CD4-positive, alpha-beta T cell treated with Interleukin-12 subunit alpha and Interleukin-12 subunit beta, for 1 hour (primary cell): ENCODE results near the gene SLC28A1.

Source experiments
- DNase-seq: peaks from one replicate; pipeline ENCODE4 v3.0.0-alpha.2; 2020

The SLC28A1 gene

DNA sequence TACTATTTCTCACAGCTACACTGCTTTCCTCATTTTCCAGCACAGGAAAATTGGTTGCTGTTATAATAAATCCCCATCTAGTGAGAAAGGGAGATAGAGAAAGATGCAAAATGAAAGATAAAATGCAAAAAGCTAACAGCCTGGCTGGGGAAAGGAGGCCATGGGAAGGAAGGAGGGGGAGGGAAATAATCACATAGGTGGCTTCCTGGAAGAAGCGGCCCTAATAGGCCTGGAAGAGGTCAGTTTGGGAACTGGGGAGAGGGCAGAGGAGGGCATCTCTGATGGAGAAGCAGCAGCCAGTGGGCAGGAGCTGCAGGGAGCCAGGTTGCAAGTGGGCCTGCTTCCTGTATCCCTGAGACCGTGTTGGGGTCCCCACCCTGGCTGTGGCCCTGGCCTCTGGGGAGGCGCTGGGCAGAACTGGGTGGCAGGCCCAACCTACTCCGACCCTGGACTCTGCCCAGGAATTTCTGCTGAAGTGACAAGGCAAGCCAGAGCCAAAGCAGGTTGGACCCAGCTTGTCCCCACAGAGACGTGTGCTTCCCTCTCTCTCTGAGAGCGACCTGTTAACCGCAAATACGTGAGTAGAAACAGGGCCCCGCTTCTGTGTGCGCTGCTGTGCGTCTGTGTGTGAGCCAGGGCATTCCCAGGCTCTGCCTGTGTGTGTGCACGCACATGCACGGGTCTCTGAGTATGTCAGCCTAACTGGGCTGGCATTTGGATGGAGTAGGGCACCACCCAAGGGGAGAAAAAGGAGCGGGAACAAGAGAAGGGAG lies 1.9 kb downstream of the SLC28A1 start:
- DNase-seq: no peak

DNA sequence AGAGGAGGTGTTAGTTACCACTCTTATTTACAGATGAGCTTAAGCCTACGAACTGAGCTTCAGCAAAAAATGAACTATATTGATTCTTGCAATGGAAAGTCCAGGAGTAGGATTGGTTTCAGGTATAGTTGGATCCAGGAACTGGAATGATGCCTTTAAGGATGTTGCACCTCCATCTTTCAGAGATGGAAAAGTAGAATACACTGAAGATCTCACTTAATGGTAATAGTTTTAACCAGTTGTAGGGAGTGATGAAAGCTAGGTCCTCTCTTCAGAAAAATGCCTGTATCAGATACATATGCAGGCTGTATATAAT lies 2.5 kb downstream of the SLC28A1 start:
- DNase-seq: no peak

DNA sequence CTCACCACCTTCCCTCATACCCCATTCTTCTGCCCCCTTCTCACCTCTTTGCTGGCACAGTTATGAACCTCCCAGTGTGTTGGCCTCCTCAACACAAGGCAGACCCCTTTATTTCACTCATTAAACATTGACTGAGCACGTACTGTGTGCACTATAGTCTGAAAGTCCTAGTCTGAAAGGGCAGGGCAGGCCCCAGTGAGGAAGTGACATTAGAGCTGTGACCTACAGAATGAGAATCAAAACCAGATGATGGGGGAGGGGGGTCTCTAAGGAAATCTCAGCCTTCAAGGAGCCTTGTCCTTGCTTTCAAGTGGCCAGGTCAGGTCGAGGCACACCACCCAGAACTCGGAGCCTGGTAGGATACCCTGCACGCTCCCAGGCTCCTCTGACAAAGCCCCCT lies 3.5 kb downstream of the SLC28A1 start:
- DNase-seq: no peak

DNA sequence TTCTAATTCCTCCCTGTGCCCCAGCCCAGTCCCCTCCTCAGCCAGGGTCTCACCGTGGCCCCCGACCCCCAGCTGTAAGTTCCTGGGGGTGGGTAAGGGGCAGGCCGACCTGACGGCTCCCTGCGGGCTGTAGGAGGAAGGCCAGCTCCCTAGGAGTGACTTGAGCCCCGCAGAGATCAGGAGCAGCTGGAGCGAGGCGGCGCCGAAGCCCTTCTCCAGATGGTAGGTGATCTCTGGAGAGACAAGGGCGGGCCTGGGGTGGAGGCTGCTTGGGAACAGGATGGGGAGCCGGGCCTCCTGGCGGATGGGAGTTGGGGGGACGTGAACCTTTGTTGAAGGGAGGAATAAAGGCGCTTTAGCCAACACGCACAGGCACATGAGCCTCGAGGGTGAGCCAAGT lies 4.2 kb downstream of the SLC28A1 start:
- no peak for DNase-seq

DNA sequence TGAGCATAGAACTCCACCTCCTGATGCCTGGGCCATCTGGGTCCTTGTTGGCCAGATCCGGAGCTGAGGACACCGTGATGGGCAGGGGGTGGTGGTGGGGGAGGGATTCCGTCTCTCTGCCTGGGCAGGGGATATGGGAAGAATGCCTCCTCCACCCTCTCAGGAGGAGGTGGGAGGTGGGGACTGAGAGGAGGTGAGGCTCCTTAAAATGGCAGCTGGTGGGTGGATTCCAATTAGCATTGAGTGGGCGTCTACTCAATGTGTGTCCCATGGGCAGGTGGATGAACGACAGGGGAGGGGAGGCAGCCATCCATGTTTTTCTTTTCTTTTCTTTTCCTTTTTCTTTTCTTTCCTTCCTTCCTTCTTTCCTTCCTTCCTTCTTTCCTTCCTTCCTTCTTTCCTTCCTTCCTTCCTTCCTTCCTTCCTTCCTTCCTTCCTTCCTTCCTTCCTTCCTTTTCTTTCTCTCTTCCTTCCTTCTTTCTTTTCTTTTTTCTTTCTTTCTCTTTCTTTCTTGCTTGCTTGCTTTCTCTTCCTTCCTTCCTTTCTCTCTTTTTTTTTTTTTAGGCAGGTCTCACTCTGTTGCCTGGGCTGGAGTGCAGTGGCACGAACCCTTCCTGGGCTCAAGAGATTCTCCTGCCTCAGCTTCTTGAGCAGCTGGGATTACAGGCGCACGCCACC lies 5.0 kb downstream of the SLC28A1 start:
- DNase-seq: no peak

DNA sequence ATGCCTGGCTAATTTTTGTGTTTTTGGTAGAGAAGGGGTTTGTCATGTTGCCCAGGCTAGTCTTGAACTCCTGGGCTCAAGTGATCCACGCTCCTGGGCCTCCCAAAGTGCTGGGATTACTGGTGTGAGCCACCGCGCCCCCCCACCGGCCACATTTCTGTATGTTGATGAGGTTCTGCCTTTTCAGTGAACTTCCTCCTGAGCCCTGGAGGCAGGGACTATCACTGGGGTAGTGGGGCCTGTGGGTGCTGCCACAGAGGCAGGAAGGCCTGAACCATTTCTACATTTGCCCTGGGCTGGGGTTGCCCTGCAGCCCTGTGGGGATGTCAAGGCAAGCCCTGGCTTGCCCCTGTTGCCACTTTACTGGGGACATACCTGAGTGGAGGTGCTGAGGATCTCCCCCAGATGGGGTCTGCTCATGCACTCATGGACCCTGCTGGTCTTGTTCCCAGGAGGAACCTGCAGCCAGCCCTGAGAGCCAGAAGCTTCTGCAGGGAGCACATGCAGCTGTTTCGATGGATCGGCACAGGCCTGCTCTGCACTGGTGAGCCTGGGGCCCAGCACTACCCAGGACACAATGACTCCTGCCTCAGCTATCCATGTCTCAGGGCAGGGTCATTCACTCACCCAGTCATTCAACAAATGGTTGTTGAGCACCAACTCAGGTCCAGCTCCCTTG lies 5.7 kb downstream of the SLC28A1 start:
- DNase-seq: no peak

DNA sequence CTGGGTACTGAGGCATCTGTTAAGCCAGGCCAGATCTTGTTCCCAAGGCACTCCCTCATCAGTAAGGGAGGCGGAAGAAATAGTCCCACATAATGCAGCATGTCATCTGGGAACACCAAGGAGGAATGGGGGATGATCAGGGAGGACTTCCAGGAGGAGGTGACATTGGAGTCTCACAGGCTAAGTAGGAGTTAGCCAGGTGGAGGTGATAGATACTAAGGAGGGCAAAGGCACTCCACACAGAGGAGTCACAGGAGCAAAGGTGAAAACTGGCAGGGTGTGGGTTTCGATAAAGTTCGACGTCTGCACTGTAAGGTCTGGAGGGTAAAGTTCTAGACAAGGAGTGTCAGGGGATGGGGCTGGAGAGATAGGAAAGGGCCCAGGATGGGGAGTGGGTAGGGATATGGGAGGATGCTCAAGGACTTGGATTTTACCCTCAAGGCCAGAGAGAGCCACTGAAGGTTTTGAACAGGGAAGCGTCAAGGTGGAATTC lies 6.3 kb downstream of the SLC28A1 start:
- no peak for DNase-seq

DNA sequence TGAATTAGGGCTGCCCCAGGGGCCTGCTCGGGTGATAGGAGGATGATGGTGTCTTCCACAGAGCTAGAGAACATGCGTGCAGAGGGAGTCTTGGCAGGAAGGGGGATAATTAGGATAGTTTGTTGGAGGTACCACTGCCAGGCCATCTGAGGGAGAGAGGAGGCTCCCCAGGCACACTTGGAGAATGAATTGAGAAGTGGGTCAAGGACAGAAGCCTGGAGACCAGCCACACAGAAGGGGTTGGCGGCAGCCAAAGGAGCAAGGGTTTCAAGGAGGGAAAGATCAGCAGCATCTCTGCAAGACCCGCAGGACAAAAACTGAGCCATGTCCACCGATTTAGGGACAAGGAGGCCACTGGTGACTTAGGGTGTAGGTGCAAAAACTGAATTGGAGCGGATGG lies 6.9 kb downstream of the SLC28A1 start:
- no peak for DNase-seq

DNA sequence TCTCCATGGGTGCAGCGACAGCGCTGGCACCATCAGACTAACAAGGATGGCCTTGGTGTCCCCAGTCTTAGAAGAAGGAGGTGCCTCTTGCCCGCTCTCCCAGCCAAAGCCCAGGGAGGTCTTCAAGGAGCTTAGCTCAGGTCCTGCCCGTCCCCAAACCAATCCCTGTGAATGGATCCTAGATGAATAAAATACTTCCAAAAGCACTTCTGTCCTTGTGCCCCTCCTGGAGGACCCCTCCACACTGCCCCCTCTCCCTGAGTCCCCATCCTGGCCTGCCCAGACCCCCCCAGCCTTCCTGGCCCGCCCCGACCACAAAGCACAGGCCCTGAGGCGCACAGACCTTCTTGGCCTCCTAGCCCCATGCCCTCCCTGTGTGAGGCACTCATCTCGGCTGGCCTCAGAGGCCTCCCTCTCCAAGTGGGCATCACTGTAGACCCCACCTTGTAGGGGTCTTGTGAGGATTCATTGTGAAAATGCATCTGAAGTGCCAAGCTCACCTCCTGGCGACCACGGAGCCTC lies 8.4 kb downstream of the SLC28A1 start:
- no peak for DNase-seq

DNA sequence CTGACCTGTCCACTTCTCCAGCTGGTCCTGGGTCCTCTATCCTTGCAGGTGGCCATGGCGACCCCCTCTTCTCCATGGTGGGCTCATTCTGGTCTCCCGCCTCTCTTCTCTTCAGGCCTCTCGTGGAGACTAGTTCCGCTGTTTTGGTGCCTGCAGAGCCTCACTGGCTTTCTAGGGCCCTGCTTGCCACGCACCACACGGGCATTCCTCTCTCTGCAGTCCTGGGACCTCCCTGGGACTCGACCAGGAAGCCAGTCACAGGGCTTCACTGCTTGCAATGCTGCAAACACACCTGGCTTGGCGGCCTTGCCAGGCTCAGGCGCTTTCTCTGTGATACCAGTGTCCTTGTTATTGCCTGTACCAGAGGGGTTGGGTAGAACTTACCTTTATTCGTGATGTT lies 9.1 kb downstream of the SLC28A1 start:
- DNase-seq: no peak

DNA sequence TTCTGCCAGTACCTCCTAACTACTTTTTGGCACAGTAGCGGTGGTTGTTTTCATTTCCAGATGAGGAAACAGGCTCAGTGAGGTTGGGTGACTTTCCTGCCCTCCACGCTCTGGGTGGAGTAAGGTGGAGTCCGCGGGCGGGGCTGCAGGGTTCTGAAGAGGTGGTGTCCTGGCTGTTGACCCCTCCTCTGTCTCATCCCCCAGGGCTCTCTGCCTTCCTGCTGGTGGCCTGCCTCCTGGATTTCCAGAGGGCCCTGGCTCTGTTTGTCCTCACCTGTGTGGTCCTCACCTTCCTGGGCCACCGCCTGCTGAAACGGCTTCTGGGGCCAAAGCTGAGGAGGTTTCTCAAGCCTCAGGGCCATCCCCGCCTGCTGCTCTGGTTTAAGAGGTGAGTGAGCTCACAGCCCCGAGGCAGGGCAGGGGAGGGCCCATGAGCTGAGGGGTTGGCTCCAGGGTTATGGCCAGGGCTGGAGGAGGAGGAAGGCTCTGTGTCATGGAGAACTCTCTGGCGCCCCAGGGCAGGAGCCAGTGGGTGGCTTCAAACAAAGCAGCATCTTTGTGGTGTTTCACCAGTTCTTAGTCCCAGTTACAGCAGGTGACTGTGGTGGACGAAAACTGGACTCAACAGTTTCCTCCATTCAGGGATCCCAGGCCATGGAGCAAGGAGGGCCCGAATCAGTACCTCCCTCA lies 10.4 kb downstream of the SLC28A1 start:
- no peak for DNase-seq

DNA sequence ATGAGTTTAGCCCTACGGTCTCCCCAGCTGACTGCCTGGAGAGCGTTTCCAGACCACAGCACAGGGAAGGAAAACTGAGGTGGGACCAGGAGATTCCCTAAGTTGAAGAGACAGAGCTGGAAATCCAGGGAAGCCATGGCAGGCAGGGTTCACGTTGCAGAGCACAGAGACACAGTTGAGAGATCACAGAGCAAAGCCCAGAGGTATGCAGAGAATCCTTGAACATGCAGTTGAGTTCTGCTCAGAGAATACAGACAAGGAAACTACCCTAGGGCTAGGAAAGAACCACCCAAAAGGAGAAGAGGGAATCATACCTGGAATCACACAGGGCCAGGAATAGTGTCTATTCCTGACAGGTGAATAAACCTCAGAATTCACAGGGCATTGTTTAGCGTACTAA lies 14.3 kb downstream of the SLC28A1 start:
- no peak for DNase-seq

DNA sequence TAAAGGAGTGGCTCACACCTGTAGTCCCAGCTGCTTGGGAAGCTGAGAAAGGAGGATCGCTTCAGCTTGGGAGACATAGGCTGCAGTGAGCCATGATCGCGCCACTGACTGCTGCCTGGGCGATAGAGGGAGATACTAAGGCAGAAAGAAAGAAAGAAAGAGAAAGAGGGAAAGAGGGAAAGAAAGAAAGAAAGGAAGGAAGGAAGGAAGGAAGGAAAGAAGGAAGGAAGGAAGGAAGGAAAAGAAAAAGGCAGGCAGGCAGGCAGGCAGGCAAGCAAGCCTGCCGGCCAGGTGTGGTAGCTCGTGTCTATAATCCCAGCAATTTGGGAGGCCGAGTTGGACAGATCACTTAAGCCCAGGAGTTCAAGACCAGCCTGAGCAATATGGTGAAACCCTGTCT lies 15.3 kb downstream of the SLC28A1 start:
- no peak for DNase-seq

DNA sequence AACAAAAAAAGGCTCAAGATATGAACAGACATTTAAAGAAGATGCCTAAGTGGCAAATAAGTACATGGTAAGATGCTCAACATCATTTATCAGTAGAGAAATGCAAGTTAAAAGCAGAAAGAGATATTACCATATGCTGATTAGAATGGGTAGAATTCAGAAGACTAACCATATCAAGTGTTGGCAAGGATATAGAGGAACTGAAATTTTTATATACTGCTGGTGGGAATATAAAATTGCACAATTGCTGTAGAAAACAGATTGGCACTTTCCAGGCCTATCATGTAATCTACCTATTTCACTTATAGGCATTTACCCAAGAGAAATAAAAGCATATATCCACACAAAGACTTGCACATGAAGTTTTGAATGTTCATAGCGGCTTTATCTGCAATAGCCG lies 17.1 kb downstream of the SLC28A1 start:
- DNase-seq: no peak

DNA sequence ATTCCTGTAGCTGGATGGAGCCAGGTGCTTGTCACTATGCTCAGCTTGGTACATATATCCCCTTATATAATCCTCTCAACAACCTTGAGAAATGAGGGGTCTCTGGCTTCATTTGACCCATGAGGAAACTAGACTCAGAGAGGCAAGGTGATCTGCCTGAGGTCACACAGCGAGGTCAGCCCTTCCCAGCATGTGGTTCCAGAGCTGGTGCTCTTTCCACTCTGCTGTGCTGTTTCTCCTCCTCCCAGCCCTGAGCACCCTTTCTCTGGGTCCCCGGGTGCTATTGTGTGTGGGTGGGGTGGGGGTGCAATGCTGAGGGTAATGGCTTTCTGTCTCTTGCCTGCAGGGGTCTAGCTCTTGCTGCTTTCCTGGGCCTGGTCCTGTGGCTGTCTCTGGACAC lies 19.3 kb downstream of the SLC28A1 start:
- DNase-seq: no peak

DNA sequence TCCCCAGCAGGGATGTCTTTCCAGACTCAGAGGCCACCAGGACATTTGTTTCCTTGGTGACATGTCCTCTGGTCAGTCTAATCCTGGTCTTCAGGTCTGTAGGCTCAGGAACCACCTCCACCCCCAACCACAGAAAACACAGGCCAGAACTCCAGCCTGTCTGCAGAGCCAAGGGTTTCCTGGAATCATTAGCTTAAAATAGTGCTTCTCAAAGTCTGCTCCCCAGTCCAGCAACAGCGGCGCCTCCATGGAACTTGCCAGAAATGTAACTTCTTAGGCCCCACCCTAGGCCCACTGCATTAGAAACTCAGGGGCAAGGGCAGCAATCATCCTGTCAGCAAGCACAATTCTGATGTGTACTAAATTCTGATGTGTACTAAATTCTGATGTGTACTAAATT lies 20.0 kb downstream of the SLC28A1 start:
- no peak for DNase-seq

DNA sequence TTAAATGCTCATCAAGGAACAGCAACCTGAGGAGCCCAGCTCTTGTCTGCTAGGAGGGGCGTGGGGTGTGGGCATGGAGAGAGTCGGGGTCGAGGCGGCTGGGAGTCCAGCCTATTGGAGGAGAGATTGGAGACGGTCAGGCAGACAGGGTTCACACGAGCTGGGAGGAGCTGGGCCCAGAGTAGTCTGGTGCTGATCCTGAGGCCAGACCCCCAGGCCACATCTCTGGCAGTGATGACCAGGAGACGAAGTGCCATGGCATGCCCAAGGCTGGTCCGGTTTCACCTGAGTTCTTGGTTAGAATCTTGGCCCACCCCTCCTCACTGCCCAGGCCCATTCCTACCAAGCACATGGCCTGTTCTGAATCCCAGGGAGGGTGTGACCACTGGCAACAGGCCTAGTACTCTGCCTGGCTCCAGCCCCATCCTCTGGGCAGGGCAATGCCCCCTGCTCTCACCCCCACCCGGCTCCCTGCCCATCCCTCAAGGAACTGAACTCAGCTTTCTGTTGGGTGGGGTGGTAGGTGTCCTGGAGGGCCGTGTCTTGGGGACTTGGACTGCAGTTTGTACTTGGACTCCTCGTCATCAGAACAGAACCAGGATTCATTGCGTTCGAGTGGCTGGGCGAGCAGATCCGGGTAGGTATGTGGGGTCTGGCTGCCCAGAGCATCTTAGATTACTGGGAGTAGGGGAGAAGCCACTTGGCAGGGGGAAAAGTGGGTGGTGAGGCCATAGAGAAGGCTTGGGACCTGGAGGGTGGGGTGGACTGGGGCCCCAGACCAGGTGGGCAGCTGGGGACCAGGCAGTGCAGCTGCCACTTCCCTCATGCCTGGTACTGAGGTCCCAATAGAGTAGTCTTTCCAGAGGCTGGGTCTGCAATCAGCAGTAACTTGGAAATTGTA lies 20.8 kb downstream of the SLC28A1 start:
- DNase-seq: no peak

DNA sequence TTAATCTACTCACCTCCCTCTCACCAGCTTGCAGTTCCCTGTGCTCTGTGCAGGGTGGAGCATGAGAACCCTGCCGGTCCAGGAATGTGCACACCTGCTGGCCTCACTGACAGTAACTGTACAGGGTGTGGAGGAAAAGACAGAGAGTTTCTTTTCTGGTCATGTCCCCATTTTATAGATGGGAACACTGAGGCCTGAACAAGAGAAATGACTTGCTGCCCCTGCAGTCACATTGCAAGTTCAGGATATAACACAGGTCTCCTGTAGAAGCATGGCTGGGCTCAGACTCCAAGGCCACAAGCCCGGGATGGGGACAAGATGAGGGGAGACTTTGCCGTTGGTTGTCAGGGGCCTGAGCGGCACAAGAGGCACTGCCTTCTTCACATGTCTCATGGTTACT lies 23.3 kb downstream of the SLC28A1 start:
- no peak for DNase-seq

DNA sequence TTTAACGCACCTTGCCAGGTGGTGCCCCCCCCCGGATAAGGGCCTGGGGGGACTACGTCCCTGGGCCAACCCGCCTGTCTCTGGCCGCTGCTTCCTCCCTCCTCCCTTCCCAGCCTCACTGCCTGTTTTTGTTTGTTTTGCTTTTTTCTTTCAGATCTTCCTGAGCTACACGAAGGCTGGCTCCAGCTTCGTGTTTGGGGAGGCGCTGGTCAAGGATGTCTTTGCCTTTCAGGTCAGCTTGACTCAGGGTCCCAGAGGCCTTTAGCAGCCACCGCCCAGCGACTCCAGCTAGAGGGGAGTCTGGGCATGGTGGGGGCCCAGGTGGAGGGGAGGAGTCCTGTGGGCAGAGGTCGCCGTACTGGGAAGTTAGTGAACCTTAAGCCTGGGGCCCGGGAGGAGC lies 24.1 kb downstream of the SLC28A1 start:
- no peak for DNase-seq

DNA sequence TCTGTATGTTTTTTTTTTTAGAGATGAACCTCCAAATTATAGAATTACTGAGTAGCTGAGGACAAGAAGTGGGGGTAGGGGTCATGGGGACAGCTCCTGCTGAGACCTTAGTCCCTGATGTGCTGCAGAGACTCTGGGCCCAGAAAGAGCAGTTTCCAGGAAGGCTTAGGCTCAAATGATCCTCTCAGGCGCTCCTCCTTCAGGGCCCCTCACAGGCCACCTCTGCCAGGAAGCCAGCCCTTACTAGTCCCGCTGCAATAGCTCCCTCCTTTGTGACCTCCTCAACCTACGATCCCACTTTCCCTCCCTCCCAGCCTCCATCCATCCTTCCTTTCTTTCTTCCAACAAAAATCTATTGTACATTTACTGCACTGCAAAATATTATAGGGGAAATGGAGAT lies 24.6 kb downstream of the SLC28A1 start:
- DNase-seq: no peak

DNA sequence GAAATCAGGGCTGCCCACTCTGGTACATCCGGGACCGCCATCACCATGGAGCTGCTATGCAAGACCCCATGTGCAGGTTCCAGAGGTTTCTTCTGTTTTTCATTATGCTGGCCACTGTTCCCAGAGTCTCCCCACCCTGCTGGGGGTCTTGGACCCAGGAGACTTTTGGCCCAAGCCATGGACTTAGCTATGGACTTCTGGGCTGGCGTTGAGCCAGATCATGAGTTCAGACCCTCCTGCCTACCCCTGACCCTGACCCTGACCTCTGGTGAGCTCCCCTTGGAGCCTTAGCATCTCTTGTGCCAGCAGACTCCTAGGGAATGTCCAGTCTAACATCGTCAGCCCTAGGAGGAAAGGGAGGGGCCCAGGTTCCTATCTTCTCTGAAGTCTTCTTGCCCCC lies 25.3 kb downstream of the SLC28A1 start:
- no peak for DNase-seq

DNA sequence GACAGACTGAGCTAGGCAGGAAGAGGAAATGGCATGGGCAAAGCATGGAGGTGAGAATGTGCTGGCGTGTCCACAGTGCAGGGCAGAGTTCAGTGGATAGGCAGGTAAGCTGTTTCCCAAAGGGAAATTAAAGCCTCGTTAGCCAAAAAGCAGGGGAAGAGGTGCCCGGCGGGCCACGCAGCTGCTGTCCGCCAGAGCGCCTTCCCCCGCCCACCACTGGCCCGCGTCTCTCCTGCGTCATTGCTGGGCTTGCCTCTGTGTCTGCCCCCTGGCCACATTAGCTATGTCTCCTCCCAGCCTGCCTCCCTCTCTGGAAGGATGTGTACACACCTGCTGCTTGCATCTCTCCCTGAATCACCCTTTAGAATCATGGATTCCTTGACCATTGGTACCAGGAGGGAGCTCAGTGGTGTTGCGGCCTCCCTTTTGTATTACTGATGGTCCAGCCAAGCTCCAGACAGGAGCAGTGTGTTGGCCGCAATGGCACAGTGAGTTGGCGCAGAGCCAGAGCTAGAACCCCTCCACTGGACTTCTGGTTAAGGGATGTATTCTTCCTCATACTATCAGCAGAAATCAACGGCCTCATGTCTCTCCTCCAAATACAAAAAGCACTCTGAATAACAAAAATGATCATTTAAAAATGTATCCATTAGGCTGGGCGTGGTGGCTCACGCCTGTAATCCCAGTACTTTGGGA lies 26.6 kb downstream of the SLC28A1 start:
- DNase-seq: no peak
